Activated T-helper 2 cell treated with anti-CD3 and anti-CD28 coated beads, Interferon-gamma antibody, Interleukin-2, Interleukin-4, amounts not matched to agents 10 μg/mL and 5 μg/mL and 100 μg/mL, durations not matched to agents 14 hours and 24 hours and 36 hours (primary cell): Measurements from ENCODE around the gene HSPA1B. TPM values are rescaled to one million over a fixed set of nuclear protein-coding genes. Genes with fewer than 3 reads are reported as not detected.
"Not testable (repeated sequence)": the region's sequence is repeated elsewhere in the genome, so short reads cannot be mapped to it uniquely, and the experiment has no call there.

ENCODE experiments used
- DNase-seq: peaks from one replicate; pipeline ENCODE4 v3.0.0; 2021; ENCODE audit warnings: low spot score
- H3K27ac Mint-ChIP-seq: one replicate; pipeline ENCODE4 v1.8.0; 2021; ENCODE audit warnings: mixed read lengths
- H3K27me3 Mint-ChIP-seq: one replicate; pipeline ENCODE4 v1.8.0; 2021; ENCODE audit warnings: low read depth, mixed read lengths
- H3K36me3 Mint-ChIP-seq: one replicate; pipeline ENCODE4 v1.8.0; 2021; ENCODE audit warnings: low read depth, mixed read lengths
- H3K4me1 Mint-ChIP-seq: one replicate; pipeline ENCODE4 v1.8.0; 2021; ENCODE audit warnings: low read depth, mixed read lengths
- H3K4me3 Mint-ChIP-seq: one replicate; pipeline ENCODE4 v1.8.0; 2021; ENCODE audit warnings: low read depth, mild to moderate bottlenecking, moderate library complexity, mixed read lengths
- H3K9me3 Mint-ChIP-seq: one replicate; pipeline ENCODE4 v1.8.0; 2021; ENCODE audit warnings: mixed read lengths
- intact Hi-C: fragments of 100-400 bp; cut with micrococcal nuclease; formaldehyde crosslinking; loops from one replicate; pipeline ENCODE4 v1.15.1; 2023
- total RNA-seq: library from RNA; stranded (reverse); gene quantifications from 2 replicates; pipeline ENCODE4 v1.2.3, GENCODE V29; 2022

The HSPA1B gene
- total RNA-seq, 1 donor from 2014 or later = 116 TPM

GRCh38 chr6:31859923-31860322, 32.4 kb downstream of the HSPA1B start:
- Mint-ChIP-seq H3K4me3 (peak overlapping the region; percentile 6), H3K27ac (no peak overlapping the region), H3K4me1 (peaks cover 11% of the 10 kb centered on the region), H3K27me3 (no peaks in the 10 kb centered on the region), H3K9me3 (no peaks in the 10 kb centered on the region), H3K36me3 (peaks cover 13% of the 10 kb centered on the region)
- DNase-seq = no peak
- intact Hi-C loops = loop anchor here (5.0 kb wide), 1 partner anchor 38 kb away; no protein-coding TSS in a partner anchor

- no peak for DNase-seq
- no peak overlapping the region for H3K27ac Mint-ChIP-seq
- peaks cover 13% of the 10 kb centered on the region for H3K36me3 Mint-ChIP-seq
- intact Hi-C loops = loop anchor here (5.0 kb wide), 1 partner anchor 38 kb away; no protein-coding TSS in a partner anchor
- H3K4me3 Mint-ChIP-seq = no peak overlapping the region
- no peaks in the 10 kb centered on the region for H3K27me3 Mint-ChIP-seq
- H3K4me1 Mint-ChIP-seq = peaks cover 13% of the 10 kb centered on the region
- H3K9me3 Mint-ChIP-seq = no peaks in the 10 kb centered on the region
These were observed 32.8 kb downstream of the HSPA1B start for GRCh38 chr6:31860349-31860748.

DNA sequence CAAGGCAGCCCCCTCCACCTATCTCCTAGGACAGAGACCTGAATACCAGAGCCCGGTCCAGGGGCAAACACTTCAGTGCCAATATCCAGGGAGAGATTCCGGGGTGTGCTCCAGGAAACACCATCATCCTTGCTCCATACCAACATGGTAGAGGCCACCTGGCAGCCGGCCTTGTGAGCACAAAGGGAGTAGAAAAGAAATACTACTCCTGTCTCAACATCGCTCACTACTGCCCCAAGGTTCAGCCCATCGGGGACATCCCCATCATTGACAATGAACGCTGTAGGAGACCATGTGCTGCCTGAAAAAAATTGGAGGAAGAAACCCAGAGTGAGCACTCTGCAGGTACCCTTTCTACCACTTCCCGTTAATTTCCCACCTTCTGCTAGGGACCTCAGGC, 33.6 kb downstream of the HSPA1B start:
- DNase-seq = no peak
- no peaks in the 10 kb centered on the region for H3K27me3 Mint-ChIP-seq
- H3K9me3 Mint-ChIP-seq = no peaks in the 10 kb centered on the region
- H3K27ac Mint-ChIP-seq = no peak overlapping the region
- peaks cover 13% of the 10 kb centered on the region for H3K4me1 Mint-ChIP-seq
- intact Hi-C loops = loop anchor here (5.0 kb wide), 1 partner anchor 39 kb away; no protein-coding TSS in a partner anchor
- H3K36me3 Mint-ChIP-seq = peaks cover 13% of the 10 kb centered on the region
- H3K4me3 Mint-ChIP-seq = peak overlapping the region; percentile 97

DNA sequence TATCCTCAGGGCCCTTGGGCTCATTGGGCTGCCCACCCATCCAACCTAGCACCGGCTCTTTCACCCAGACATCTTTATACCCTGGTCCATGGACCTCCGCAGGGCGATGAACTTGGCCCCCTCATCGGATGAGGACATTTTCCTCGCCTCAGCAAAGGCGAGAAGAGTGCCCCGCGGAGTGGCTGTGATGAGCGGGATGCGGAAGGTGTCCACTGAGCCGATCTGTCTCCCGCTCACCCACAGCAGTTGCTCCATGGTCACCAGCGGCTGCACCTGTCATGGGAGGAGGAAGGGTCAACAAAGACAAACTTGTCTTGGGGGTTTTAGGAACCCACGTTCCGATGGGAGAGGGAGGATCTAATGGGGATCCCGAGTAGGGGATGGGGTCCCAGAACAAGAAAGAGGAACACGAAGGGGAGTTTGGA, 34.4 kb downstream of the HSPA1B start:
- peaks cover 13% of the 10 kb centered on the region for H3K36me3 Mint-ChIP-seq
- H3K4me1 Mint-ChIP-seq = peaks cover 13% of the 10 kb centered on the region
- H3K4me3 Mint-ChIP-seq = peak overlapping the region; percentile 97
- no peaks in the 10 kb centered on the region for H3K9me3 Mint-ChIP-seq
- no peaks in the 10 kb centered on the region for H3K27me3 Mint-ChIP-seq
- no peak for DNase-seq
- intact Hi-C loops = loop anchor here (2.0 to 5.0 kb wide), 2 partner anchors 35 to 40 kb away; partner anchors contain the start of gene EHMT2
- H3K27ac Mint-ChIP-seq = peak overlapping the region; percentile 93

DNA sequence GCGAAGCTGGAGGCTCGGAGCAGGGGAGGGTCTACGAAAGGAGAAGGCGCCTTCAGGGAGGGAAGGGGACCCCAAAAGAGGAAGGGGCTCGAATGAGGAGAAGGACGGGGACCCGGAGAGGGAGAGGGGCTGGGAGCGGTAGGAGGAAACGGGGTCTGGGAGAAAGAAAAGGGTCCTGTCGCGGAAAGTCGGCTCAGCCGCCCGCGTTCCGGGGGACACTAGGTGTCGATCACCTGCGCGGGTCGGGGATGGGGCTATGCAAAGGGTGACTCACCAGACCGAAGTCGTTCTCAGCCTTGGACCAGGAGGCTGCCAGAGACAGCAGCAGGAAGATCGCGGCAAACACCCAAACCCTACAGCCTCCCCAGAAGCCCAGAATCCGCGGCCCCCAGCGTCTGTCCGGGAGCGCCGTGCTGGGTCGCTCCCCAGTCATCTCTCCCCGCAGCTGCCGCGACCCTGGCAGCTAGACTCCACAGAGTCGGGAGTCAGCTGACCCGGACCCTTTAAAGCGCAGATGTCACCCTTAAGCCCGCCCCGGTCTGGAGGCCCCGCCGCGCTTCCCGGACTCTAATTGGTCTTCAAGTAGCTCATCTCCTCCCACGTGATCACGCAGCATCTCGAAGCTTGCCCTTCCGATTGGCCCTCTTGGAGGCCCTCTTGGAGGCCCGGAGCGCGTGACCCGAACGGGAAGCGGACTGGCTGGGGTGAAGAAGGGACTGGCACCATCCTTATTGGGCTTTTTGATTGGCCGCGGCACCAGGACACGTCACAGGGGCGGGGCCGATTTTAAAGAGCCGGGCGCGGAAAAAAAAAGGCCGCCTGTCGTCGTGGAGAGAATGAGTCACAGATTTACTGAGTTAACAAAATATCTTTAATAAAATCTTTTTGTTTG, 35.1 kb downstream of the HSPA1B start, which contains the start of gene NEU1:
Gene NEU1, minus strand, starts transcription at position 478 of the 892 bp plus-strand sequence. Its CDS starts 45 bp downstream, at position 433.
- Mint-ChIP-seq H3K4me1 (peaks cover 13% of the 10 kb centered on the region), H3K27ac (peak within 1 kb of the TSS; percentile 93), H3K9me3 (no peaks in the 10 kb centered on the region), H3K27me3 (no peaks in the 10 kb centered on the region), H3K4me3 (peak within 1 kb of the TSS; percentile 97), H3K36me3 (peaks cover 13% of the 10 kb centered on the region)
- peak; percentile 100 for DNase-seq
- intact Hi-C loops = loop anchor here (1.0 to 5.0 kb wide), 5 partner anchors 28 to 242 kb away; partner anchors contain the start of genes EHMT2 and PRRC2A

DNA sequence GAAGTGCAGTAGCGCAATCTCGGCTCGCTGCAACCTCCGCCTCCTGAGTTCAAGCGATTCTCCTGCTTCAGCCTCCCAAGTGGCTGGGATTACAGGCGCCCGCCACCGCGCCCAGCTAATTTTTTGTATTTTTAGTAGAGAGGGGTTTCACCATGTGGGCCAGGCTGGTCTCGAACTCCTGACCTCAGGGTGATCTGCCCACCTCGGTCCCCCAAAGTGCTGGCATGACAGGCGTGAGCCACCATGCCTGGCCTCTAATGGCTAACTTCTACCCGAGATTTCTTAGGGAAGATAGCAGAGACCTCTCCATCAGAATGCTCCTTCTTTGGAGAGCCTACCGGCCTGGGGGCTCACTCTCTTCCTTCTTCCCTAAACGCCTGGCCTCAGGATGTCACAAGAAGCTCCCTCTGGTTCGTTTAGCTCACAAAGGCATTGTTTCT, 36.6 kb downstream of the HSPA1B start:
- Mint-ChIP-seq H3K4me1 (peaks cover 13% of the 10 kb centered on the region), H3K4me3 (peak overlapping the region; percentile 97), H3K27ac (peak overlapping the region; percentile 93)
- DNase-seq, H3K9me3 Mint-ChIP-seq, H3K27me3 Mint-ChIP-seq, H3K36me3 Mint-ChIP-seq: not testable (repeated sequence)
- intact Hi-C loops = loop anchor here (5.0 kb wide), 1 partner anchor 42 kb away; no protein-coding TSS in a partner anchor

- peaks cover 13% of the 10 kb centered on the region for H3K4me1 Mint-ChIP-seq
- H3K4me3 Mint-ChIP-seq = peak overlapping the region; percentile 38
- H3K27me3 Mint-ChIP-seq = no peaks in the 10 kb centered on the region
- H3K27ac Mint-ChIP-seq = no peak overlapping the region
- intact Hi-C loops = loop anchor here (5.0 kb wide), 1 partner anchor 43 kb away; no protein-coding TSS in a partner anchor
- no peaks in the 10 kb centered on the region for H3K9me3 Mint-ChIP-seq
- peaks cover 4% of the 10 kb centered on the region for H3K36me3 Mint-ChIP-seq
- no peak for DNase-seq
These were observed 37.3 kb downstream of the HSPA1B start for GRCh38 chr6:31864818-31865204.

GRCh38 chr6:31865205-31866118, 37.9 kb downstream of the HSPA1B start:
- no peak overlapping the region for H3K27ac Mint-ChIP-seq
- no peaks in the 10 kb centered on the region for H3K36me3 Mint-ChIP-seq
- H3K9me3 Mint-ChIP-seq = no peaks in the 10 kb centered on the region
- H3K4me3 Mint-ChIP-seq = peak overlapping the region; percentile 38
- intact Hi-C loops = no loop called here
- DNase-seq = no peak
- H3K4me1 Mint-ChIP-seq = peaks cover 13% of the 10 kb centered on the region
- H3K27me3 Mint-ChIP-seq = no peaks in the 10 kb centered on the region

DNA sequence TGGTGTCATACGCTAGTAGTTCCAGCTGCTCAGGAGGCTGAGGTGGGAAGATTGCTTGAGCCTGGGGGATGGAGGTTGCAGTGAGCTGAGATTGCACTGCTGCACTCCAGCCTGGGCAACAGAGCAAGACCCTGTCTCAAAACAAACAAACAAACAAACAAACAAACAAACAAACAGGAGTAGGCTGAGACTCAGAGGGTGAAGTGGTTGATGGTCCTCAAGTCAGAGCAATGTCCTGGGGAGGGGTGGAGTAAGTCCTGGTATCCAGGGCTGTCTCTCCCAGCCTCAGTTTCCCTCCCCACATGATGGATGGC, 41.1 kb downstream of the HSPA1B start:
- H3K9me3 Mint-ChIP-seq, H3K27ac Mint-ChIP-seq, H3K4me1 Mint-ChIP-seq, H3K36me3 Mint-ChIP-seq, H3K4me3 Mint-ChIP-seq, H3K27me3 Mint-ChIP-seq, intact Hi-C loops, DNase-seq: not testable (repeated sequence)

GRCh38 chr6:31869343-31869742, 41.8 kb downstream of the HSPA1B start:
- no peak overlapping the region for H3K4me3 Mint-ChIP-seq
- no peaks in the 10 kb centered on the region for H3K9me3 Mint-ChIP-seq
- peaks cover 2% of the 10 kb centered on the region for H3K27me3 Mint-ChIP-seq
- peaks cover 5% of the 10 kb centered on the region for H3K4me1 Mint-ChIP-seq
- no peak for DNase-seq
- H3K36me3 Mint-ChIP-seq = no peaks in the 10 kb centered on the region
- no peak overlapping the region for H3K27ac Mint-ChIP-seq
- intact Hi-C loops = no loop called here

GRCh38 chr6:31870385-31870921, 42.9 kb downstream of the HSPA1B start:
- no peak for DNase-seq
- H3K4me3 Mint-ChIP-seq = no peak overlapping the region
- intact Hi-C loops = no loop called here
- H3K36me3 Mint-ChIP-seq = no peaks in the 10 kb centered on the region
- H3K4me1 Mint-ChIP-seq = peaks cover 2% of the 10 kb centered on the region
- no peaks in the 10 kb centered on the region for H3K9me3 Mint-ChIP-seq
- H3K27ac Mint-ChIP-seq = no peak overlapping the region
- H3K27me3 Mint-ChIP-seq = peaks cover 2% of the 10 kb centered on the region

DNA sequence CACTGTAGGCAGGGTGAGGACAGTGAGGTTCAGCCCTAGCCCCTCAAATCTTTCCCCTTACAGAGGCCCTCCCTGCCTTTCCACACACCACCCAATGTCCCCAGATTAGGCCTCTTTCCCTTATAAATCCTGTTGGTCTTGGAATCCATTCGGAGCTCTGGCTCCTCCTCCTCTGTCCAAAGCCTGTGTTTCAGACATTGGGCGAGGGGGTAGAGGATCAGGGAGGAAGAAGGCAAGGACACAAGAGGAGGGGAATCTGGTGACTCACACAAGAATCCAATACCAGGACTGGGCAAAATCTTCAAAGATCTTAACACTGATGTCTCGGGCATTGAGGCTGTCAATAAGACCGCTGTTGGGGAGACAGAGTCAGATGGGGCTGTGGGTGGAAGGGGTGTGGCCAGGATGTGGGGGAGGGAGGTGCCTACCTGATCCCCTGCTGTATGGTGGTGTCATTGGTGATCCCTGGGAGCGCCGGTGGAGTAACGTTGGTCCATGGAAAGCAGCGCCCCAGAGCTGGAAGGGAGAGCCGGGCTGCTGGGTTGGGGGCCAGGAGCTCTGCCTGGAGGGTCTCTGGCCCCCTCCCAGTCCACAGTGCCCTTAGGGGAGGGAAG, 43.6 kb downstream of the HSPA1B start:
- no peaks in the 10 kb centered on the region for H3K9me3 Mint-ChIP-seq
- H3K27me3 Mint-ChIP-seq = peaks cover 2% of the 10 kb centered on the region
- no peaks in the 10 kb centered on the region for H3K36me3 Mint-ChIP-seq
- no peak overlapping the region for H3K4me3 Mint-ChIP-seq
- H3K4me1 Mint-ChIP-seq = peaks cover 6% of the 10 kb centered on the region
- intact Hi-C loops = no loop called here
- no peak overlapping the region for H3K27ac Mint-ChIP-seq
- DNase-seq = no peak
